DMS79 treated with DMSO at 0.1 percent for 48 hours (cell line): ENCODE data around the gene CD6.
"Not testable (repeated sequence)": the region's sequence is repeated elsewhere in the genome, so short reads cannot be mapped to it uniquely, and the experiment has no call there.

Experiments
- DNase-seq: peaks from one replicate; lab custom pipeline; 2025; lab: John Stamatoyannopoulos, UW

CD6 gene

GRCh38 chr11:61055776-61056175 is 84.3 kb downstream of the CD6 start:
- no peak for DNase-seq

- DNase-seq = no peak
Observed at GRCh38 chr11:61056571-61056970, 85.1 kb downstream of the CD6 start.

GRCh38 chr11:61056981-61057380 is 85.5 kb downstream of the CD6 start:
- DNase-seq = no peak

GRCh38 chr11:61057615-61058014 is 86.1 kb downstream of the CD6 start:
- no peak for DNase-seq

- no peak for DNase-seq
Observed at GRCh38 chr11:61058583-61059259, 87.2 kb downstream of the CD6 start.

- DNase-seq = no peak
Observed at GRCh38 chr11:61059260-61059752, 87.8 kb downstream of the CD6 start.

GRCh38 chr11:61061081-61061826 is 89.8 kb downstream of the CD6 start:
- DNase-seq = no peak

GRCh38 chr11:61062181-61062930 is 90.9 kb downstream of the CD6 start:
- no peak for DNase-seq

- DNase-seq = not testable (repeated sequence)
Observed at GRCh38 chr11:61065236-61065635, 93.8 kb downstream of the CD6 start.

- DNase-seq = no peak
Observed at GRCh38 chr11:61065955-61066638, 94.6 kb downstream of the CD6 start.

- DNase-seq = no peak
Observed at GRCh38 chr11:61066645-61067044, 95.2 kb downstream of the CD6 start.

GRCh38 chr11:61067782-61068446 is 96.4 kb downstream of the CD6 start:
- no peak for DNase-seq

GRCh38 chr11:61068581-61068980 is 97.1 kb downstream of the CD6 start:
- DNase-seq = no peak

- DNase-seq = no peak
Observed at GRCh38 chr11:61069427-61069826, 97.9 kb downstream of the CD6 start.
